OCI-M1 (cell line): ENCODE data around the gene SPN.
A peak's percentile ranks its signal among the peaks of the same experiment; 100 is the strongest.
"Not testable (repeated sequence)": the region's sequence is repeated elsewhere in the genome, so short reads cannot be mapped to it uniquely, and the experiment has no call there.

Experiments used
- DNase-seq: peaks from one replicate; lab custom pipeline; 2025; lab: John Stamatoyannopoulos, UW

Gene SPN, protein sequence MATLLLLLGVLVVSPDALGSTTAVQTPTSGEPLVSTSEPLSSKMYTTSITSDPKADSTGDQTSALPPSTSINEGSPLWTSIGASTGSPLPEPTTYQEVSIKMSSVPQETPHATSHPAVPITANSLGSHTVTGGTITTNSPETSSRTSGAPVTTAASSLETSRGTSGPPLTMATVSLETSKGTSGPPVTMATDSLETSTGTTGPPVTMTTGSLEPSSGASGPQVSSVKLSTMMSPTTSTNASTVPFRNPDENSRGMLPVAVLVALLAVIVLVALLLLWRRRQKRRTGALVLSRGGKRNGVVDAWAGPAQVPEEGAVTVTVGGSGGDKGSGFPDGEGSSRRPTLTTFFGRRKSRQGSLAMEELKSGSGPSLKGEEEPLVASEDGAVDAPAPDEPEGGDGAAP

DNA sequence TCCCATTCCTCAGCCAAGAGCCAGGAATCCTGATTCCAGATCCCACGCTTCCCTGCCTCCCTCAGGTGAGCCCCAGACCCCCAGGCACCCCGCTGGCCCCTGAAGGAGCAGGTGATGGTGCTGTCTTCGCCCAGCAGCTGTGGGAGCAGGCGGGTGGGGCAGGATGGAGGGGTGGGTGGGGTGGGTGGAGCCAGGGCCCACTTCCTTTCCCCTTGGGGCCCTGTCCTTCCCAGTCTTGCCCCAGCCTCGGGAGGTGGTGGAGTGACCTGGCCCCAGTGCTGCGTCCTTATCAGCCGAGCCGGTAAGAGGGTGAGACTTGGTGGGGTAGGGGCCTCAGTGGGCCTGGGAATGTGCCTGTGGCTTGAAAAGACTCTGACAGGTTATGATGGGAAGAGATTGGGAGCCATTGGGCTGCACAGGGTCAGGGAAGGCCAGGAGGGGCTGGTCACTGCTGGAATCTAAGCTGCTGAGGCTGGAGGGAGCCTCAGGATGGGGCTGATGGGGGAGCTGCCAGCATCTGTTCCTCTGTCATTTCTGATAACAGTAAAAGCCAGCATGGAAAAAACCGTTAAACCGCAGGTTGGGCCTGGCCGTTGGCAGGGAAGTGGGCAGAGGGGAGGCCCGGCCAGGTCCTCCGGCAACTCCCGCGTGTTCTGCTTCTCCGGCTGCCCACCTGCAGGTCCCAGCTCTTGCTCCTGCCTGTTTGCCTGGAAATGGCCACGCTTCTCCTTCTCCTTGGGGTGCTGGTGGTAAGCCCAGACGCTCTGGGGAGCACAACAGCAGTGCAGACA is at the start of gene SPN:
TSS of gene SPN (plus strand) at position 232 of the 791 bp plus-strand sequence. CDS start at position 714, 482 bp downstream.
- DNase-seq: peak; percentile 99

DNA sequence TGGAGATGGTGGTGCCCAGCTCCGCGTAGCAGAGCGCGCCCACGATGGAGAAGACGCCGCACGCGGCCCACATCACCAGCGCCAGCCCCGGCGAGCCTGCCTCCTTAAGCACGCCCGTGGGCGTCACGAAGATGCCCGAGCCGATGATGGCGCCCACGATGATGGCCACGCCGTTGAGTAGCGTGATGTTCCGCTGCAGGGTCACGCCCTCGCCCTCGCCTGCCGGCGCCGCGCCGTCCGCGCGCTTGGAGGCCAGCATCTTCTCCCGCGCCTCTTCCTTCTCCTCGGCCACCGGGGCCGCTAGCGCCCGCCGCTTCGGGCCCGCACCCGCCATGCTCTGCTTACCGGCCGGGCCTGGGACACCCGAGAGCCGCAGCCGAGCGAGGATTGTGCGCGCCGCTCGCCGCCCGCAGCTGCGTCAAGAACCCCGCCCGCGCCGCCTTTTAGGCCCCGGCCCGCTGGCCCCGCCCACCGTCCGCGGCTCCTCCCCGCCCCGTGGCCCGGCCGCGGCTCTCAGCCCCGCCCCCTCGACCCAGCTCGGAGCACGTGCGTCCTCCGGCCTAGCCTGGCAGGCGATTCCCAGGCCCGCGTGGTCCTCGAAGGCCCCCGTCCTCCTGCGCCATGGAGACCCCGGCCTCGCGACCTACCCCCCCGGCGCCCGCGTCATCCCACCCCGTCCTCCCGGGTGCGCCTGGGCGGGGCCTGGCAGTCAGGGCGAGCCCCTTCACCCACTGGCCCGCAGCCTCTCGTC is 49.6 kb upstream of the SPN start:
- peak; percentile 96 for DNase-seq

DNA sequence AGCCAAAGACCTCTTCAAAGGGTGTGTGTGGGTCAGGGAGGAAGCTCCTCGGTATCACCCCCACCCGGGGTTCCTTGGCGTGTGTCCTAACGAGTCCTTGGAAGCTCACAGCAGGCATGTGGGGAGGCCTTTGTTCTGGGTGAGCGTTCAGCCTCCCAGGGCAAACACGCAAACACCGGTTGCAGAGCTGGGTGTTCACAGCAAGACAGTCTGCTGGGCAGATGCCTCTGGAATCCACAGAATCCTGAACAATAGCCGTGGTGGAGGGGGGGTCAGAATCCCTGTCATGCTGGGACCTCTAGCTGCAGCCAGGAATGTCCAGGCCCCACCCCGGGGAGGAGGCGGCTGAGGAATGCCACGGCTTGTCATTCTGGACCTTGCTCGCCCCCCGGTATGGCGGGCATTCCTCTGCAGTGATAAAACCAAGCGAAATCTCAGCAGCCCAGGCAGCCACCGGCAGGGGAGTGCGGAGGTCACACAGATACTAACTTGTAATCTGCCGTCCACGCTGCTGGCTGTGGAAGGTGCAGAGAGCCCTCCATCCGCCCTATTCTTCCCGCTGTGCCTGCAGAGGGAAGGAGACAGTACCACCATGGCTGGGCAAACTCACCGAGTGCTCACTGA is 48.2 kb upstream of the SPN start:
- not testable (repeated sequence) for DNase-seq

GRCh38 chr16:29616127-29616526 is 46.9 kb upstream of the SPN start:
- not testable (repeated sequence) for DNase-seq

DNA sequence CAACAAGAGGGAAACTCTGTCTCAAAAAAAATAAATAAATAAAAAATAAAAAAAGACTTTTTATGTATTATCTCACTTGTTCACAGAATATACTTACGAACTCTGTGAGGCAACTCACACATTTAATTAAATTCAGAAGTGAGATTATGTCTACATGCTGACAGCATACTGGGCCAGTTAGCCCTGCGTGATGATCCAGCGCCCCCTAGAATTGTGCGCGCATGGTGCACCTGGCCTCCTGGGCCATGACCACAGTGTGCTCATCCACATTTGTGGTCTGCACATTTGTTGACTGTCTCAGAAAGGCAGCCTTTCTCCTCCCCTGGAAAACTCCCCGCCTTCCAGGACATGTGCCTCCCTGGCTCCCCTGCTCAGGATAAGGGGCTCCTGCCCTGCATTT is 42.5 kb upstream of the SPN start:
- DNase-seq: peak; percentile 89

GRCh38 chr16:29622738-29623137 is 40.3 kb upstream of the SPN start:
- peak; percentile 86 for DNase-seq

DNA sequence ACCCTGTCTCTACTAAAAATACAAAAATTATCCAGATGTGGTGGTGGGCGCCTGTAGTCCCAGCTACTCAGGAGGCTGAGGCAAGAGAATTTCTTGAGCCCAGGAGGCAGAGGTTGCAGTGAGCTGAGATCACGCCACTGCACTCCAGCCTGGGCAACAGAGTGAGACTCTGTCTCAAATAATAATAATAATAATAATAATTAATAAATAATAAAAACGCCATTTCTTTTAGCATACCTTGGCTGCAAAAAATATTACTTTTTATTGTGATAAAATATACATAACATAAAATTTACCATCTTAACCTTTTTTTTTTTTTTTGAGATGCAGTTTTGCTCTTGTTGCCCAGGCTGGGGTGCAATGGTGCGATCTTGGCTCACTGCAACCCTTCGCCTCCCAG is 39.8 kb upstream of the SPN start:
- not testable (repeated sequence) for DNase-seq

DNA sequence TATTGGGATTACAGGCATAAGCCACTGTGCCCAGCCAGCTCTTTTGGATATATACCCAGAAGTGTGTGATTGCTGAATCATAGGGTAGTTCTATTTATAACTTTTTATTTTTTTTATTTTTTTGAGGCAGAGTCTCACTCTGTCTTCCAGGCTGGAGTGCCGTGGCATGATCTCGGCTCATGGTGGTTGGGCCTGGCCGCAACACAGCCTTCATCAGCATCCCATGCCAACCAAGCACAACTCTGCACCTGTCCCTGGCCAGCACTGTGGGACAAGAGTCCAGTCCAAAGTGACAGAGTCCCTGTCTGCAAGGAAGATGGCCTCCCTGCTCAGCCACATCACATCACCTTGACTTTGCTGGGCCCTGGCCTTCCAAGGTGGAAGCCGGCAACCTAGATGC is 37.9 kb upstream of the SPN start:
- not testable (repeated sequence) for DNase-seq

DNA sequence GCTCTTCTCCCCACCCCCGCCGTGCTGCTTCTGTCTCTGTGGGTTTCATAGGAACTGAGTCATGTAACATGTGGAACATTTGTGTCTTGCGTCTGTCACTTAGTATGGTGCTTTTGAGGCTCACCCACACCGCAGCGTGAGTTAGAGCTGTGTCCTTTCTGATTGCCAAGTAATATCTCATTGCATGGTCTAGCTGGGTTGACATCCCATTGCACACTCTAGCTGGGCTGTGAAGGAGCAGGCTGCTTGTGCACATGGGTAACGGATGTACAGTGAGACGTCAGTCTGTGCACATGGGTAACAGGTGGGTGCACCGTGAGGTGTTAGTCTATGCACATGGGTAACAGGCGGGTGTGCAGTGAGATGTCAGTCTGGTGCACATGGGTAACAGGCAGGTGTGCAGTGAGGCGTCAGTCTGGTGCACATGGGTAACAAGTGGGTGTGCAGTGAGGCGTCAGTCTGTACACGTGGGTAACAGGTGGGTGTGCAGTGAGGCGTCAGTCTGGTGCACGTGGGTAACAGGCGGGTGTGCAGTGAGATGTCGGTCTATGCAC is 36.2 kb upstream of the SPN start:
- not testable (repeated sequence) for DNase-seq

GRCh38 chr16:29627661-29628075 is 35.4 kb upstream of the SPN start:
- DNase-seq: not testable (repeated sequence)

DNA sequence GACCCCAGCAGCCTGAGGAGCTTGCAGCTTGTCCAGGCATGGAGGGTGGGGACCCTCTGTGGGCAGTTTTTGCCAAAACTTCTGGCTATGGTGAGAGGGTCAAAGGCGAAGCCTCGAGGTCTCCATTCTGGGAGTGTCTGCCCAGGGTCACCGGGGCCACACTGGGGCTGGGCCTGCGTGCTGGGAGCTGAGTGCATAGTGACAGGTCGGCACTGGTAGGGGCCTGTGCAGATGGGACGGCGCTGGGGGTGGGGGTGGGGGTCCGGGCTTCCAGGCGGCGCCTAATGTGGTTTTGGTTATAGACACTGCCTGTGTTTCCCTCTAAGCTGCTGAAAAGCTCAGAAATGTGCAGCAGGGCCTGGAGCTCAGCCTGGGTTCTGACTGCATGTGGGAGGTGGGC is 34.3 kb upstream of the SPN start:
- DNase-seq: not testable (repeated sequence)

- not testable (repeated sequence) for DNase-seq
Measured at GRCh38 chr16:29629318-29629717, 33.7 kb upstream of the SPN start.

GRCh38 chr16:29631658-29632057 is 31.4 kb upstream of the SPN start:
- DNase-seq: not testable (repeated sequence)

DNA sequence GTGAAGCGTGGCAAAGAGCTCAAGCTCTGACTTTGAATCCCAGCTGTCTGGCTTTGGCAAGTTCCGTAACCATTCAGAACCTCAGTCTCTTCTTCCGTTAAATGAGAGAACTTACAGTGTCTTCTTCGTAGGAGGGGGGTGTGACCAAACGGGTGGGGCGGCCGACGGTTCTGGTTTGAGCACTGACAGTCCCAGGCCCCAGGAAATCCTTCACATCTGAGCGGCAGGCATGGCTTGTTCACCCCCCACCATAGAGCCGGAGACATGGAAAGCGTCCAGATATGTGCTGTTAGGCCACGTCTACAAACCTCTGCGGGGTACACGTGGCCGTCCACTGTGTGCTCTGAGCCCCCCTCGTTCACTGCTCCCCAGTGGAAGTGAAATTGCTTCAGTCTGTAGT is 27.1 kb upstream of the SPN start:
- not testable (repeated sequence) for DNase-seq

DNA sequence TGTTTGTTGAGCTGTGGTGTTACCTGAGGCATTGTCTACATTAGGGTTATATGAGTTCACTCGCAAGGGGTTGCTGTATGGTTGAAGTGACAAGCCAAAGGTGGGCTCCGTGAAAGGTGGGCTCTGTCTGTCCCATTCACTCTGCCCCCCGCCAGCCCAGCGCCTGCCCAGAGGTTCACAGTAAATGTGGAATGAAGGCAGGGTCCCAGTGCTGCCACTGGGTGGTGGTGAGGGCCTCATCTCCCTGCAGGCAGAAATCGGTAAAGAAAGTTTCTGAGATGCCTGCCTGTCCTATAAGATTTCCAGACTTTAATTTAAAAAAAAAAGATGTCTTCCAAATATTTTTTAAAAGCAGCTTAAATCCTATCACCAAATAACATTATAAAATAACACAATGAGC is 26.7 kb upstream of the SPN start:
- not testable (repeated sequence) for DNase-seq

DNA sequence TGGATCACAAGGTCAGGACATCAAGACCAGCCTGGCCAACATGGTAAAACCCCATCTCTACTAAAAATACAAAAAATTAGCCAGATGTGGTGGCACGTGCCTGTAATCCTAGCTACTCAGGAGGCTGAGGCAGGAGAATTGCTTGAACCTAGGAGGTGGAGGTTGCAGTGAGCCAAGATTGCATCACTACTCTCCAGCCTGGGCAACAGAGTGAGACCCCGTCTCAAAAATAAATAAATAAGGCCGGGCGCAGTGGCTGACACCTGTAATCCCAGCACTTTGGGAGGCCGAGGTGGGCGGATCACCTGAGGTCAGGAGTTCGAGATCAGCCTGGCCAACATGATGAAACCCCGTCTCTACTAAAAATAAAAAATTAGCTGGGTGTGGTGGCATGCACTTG is 24.3 kb upstream of the SPN start:
- not testable (repeated sequence) for DNase-seq

- peak; percentile 88 for DNase-seq
Measured at GRCh38 chr16:29641561-29641960, 21.5 kb upstream of the SPN start.

DNA sequence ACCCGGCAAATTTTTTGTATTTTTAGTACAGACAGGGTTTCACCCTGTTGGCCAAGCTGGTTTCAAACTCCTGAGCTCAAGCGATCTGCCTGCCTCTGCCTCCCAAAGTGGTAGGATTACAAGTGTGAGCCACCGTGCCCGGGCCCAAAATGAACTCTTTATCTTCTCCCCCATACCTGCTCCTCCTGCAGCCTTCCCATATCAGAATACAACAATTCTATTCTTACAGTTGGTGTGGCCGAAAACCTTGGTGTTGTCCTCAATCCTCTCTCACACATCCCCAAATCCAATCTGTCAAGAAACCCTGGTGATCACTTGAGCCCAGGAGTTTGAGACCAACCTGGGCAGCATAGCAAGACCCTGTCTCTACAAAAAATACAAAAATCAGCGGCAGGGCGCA is 19.5 kb upstream of the SPN start:
- no peak for DNase-seq

DNA sequence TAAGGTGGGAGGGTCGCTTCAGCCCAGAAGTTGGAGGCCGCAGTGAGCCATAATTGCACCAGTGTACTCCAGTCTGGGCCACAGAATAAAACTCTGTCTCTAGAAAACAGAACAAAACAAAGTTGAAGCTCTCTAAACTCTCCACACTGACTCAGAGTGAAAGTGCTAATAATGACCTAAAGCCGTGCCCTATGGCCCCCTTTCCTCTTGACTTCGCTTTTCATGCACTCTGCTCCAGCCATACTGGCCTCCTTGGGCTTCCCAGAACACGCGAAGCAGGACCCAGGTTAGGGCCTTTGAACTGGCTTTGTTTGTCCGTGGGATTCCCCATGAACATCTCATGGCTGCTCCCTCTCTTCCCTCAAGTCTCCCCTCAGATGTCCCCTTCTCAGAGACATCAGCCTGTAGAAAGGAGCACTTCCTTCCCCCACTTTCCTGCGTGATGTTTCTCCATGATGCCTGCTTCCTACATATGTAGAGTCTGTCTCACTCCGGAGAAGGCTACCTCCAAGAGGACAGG is 18.6 kb upstream of the SPN start:
- no peak for DNase-seq

GRCh38 chr16:29644973-29645693 is 17.9 kb upstream of the SPN start:
- DNase-seq: peak; percentile 43
